Choroid plexus epithelial cell (primary cell): ENCODE data around the gene ARHGAP45.
"Not testable (repeated sequence)": the region's sequence is repeated elsewhere in the genome, so short reads cannot be mapped to it uniquely, and the experiment has no call there.

Source experiments
- DNase-seq: peaks from one replicate; pipeline ENCODE4 v3.0.0-alpha.2; 2010; ENCODE audit warnings: low read depth
- H3K4me3 ChIP-seq: 2 replicates; pipeline ENCODE4 v1.5.1; 2011; ENCODE audit warnings: low read depth, mild to moderate bottlenecking, control low read depth, low read length, moderate library complexity
- CTCF ChIP-seq: conservative IDR thresholded peaks from 2 replicates; pipeline ENCODE4 v1.5.1; 2011; ENCODE audit warnings: low read depth, mild to moderate bottlenecking, control low read depth, inconsistent platforms, low read length, moderate library complexity

The ARHGAP45 gene

GRCh38 chr19:1126984-1127760 is 60.2 kb downstream of the ARHGAP45 start:
- DNase-seq = no peak
- H3K4me3 ChIP-seq = no peak overlapping the region
- TF ChIP-seq CTCF = no peak

GRCh38 chr19:1128106-1128505 is 61.1 kb downstream of the ARHGAP45 start:
- DNase-seq = no peak
- no peak for TF ChIP-seq CTCF
- no peak overlapping the region for H3K4me3 ChIP-seq

- not testable (repeated sequence) for DNase-seq, H3K4me3 ChIP-seq
- TF ChIP-seq CTCF = peak; percentile 19
Measured at GRCh38 chr19:1129084-1129483, 62.1 kb downstream of the ARHGAP45 start.

GRCh38 chr19:1129535-1129934 is 62.6 kb downstream of the ARHGAP45 start:
- DNase-seq = no peak
- H3K4me3 ChIP-seq = no peak overlapping the region
- TF ChIP-seq CTCF = no peak

GRCh38 chr19:1130771-1131717 is 64.1 kb downstream of the ARHGAP45 start:
- no peak for TF ChIP-seq CTCF
- DNase-seq = no peak
- H3K4me3 ChIP-seq = peak overlapping the region; percentile 80

- peak overlapping the region; percentile 80 for H3K4me3 ChIP-seq
- peak; percentile 92 for DNase-seq
- peak; percentile 16 for TF ChIP-seq CTCF
Measured at GRCh38 chr19:1131718-1132551, 65.0 kb downstream of the ARHGAP45 start.
